ENCODE measurements around the gene AGXT.

The AGXT gene

GRCh38 chr2:240896871-240897692 is 28.5 kb downstream of the AGXT start:
- Histone ChIP-seq H3K9ac (ENCODE audit: low read length) (no peak overlapping the region), H3K4me1 (ENCODE audit: control insufficient read depth, insufficient read depth, low read length) (peaks cover 19% of the 10 kb centered on the region), H3K36me3 (ENCODE audit: control insufficient read depth, insufficient read depth, low read length) (no peaks in the 10 kb centered on the region), H3K9me3 (ENCODE audit: control insufficient read depth, insufficient read depth, low read depth, low read length) (0 out of 2 replicates have a peak, but pooled peaks cover 5% of the 10 kb centered on the region), H3K4me3 (ENCODE audit: low read depth, low read length) (no peak overlapping the region), H3K27me3 (ENCODE audit: control insufficient read depth, insufficient read depth, low read length) (no peaks in the 10 kb centered on the region), H3K27ac (ENCODE audit: low read depth, low read length) (no peak overlapping the region)

GRCh38 chr2:240898108-240898730 is 29.6 kb downstream of the AGXT start:
- Histone ChIP-seq H3K9me3 (ENCODE audit: control insufficient read depth, insufficient read depth, low read depth, low read length) (0 out of 2 replicates have a peak, but pooled peaks cover 5% of the 10 kb centered on the region), H3K9ac (ENCODE audit: low read length) (no peak overlapping the region), H3K36me3 (ENCODE audit: control insufficient read depth, insufficient read depth, low read length) (no peaks in the 10 kb centered on the region), H3K27me3 (ENCODE audit: control insufficient read depth, insufficient read depth, low read length) (no peaks in the 10 kb centered on the region), H3K4me3 (ENCODE audit: low read depth, low read length) (no peak overlapping the region), H3K27ac (ENCODE audit: low read depth, low read length) (no peak overlapping the region), H3K4me1 (ENCODE audit: control insufficient read depth, insufficient read depth, low read length) (peaks cover 18% of the 10 kb centered on the region)

GRCh38 chr2:240898731-240899467 is 30.3 kb downstream of the AGXT start:
- H3K4me3 ChIP-seq (ENCODE audit: low read depth, low read length) = no peak overlapping the region

GRCh38 chr2:240899468-240899865 is 30.8 kb downstream of the AGXT start:
- no peaks in the 10 kb centered on the region for H3K36me3 ChIP-seq (ENCODE audit: control insufficient read depth, insufficient read depth, low read length)
- H3K27ac ChIP-seq (ENCODE audit: low read depth, low read length) = no peak overlapping the region
- H3K4me1 ChIP-seq (ENCODE audit: control insufficient read depth, insufficient read depth, low read length) = peaks cover 7% of the 10 kb centered on the region
- no peak overlapping the region for H3K4me3 ChIP-seq (ENCODE audit: low read depth, low read length)
- H3K27me3 ChIP-seq (ENCODE audit: control insufficient read depth, insufficient read depth, low read length) = no peaks in the 10 kb centered on the region
- 0 out of 2 replicates have a peak, but pooled peaks cover 5% of the 10 kb centered on the region for H3K9me3 ChIP-seq (ENCODE audit: control insufficient read depth, insufficient read depth, low read depth, low read length)
- no peak overlapping the region for H3K9ac ChIP-seq (ENCODE audit: low read length)

More at GRCh38 chr2:240898731-240899467, 30.3 kb downstream of the AGXT start:
- Histone ChIP-seq H3K27me3 (ENCODE audit: control insufficient read depth, insufficient read depth, low read length) (no peaks in the 10 kb centered on the region), H3K4me1 (ENCODE audit: control insufficient read depth, insufficient read depth, low read length) (peaks cover 11% of the 10 kb centered on the region), H3K36me3 (ENCODE audit: control insufficient read depth, insufficient read depth, low read length) (no peaks in the 10 kb centered on the region), H3K9me3 (ENCODE audit: control insufficient read depth, insufficient read depth, low read depth, low read length) (0 out of 2 replicates have a peak, but pooled peaks cover 5% of the 10 kb centered on the region), H3K9ac (ENCODE audit: low read length) (no peak overlapping the region), H3K27ac (ENCODE audit: low read depth, low read length) (no peak overlapping the region)

GRCh38 chr2:240900141-240900860 is 31.7 kb downstream of the AGXT start:
- Histone ChIP-seq H3K4me3 (ENCODE audit: low read depth, low read length) (no peak overlapping the region), H3K4me1 (ENCODE audit: control insufficient read depth, insufficient read depth, low read length) (peaks cover 7% of the 10 kb centered on the region), H3K27me3 (ENCODE audit: control insufficient read depth, insufficient read depth, low read length) (no peaks in the 10 kb centered on the region; the same call in 1 of the 2 replicates), H3K9ac (ENCODE audit: low read length) (no peak overlapping the region), H3K36me3 (ENCODE audit: control insufficient read depth, insufficient read depth, low read length) (no peaks in the 10 kb centered on the region), H3K27ac (ENCODE audit: low read depth, low read length) (no peak overlapping the region), H3K9me3 (ENCODE audit: control insufficient read depth, insufficient read depth, low read depth, low read length) (0 out of 2 replicates have a peak, but pooled peaks cover 5% of the 10 kb centered on the region)

GRCh38 chr2:240901986-240902614 is 33.5 kb downstream of the AGXT start:
- Histone ChIP-seq H3K27ac (ENCODE audit: low read depth, low read length) (no peak overlapping the region), H3K4me3 (ENCODE audit: low read depth, low read length) (no peak overlapping the region), H3K4me1 (ENCODE audit: control insufficient read depth, insufficient read depth, low read length) (peaks cover 3% of the 10 kb centered on the region), H3K9me3 (ENCODE audit: control insufficient read depth, insufficient read depth, low read depth, low read length) (0 out of 2 replicates have a peak, but pooled peaks cover 5% of the 10 kb centered on the region), H3K36me3 (ENCODE audit: control insufficient read depth, insufficient read depth, low read length) (no peaks in the 10 kb centered on the region), H3K27me3 (ENCODE audit: control insufficient read depth, insufficient read depth, low read length) (peaks cover 13% of the 10 kb centered on the region; the same call in 1 of the 2 replicates), H3K9ac (ENCODE audit: low read length) (no peak overlapping the region)

- Histone ChIP-seq H3K27me3 (ENCODE audit: control insufficient read depth, insufficient read depth, low read length) (peaks cover 16% of the 10 kb centered on the region; the same call in 1 of the 2 replicates), H3K36me3 (ENCODE audit: control insufficient read depth, insufficient read depth, low read length) (no peaks in the 10 kb centered on the region), H3K9ac (ENCODE audit: low read length) (peak overlapping the region; percentile 61), H3K4me1 (ENCODE audit: control insufficient read depth, insufficient read depth, low read length) (no peaks in the 10 kb centered on the region), H3K27ac (ENCODE audit: low read depth, low read length) (no peak overlapping the region), H3K4me3 (ENCODE audit: low read depth, low read length) (no peak overlapping the region), H3K9me3 (ENCODE audit: control insufficient read depth, insufficient read depth, low read depth, low read length) (0 out of 2 replicates have a peak, but pooled peaks cover 5% of the 10 kb centered on the region)
These were observed 34.0 kb downstream of the AGXT start for GRCh38 chr2:240902615-240903041.

- H3K9ac ChIP-seq (ENCODE audit: low read length) = peak overlapping the region; percentile 61
- H3K4me1 ChIP-seq (ENCODE audit: control insufficient read depth, insufficient read depth, low read length) = no peaks in the 10 kb centered on the region
- 0 out of 2 replicates have a peak, but pooled peaks cover 5% of the 10 kb centered on the region for H3K9me3 ChIP-seq (ENCODE audit: control insufficient read depth, insufficient read depth, low read depth, low read length)
- peaks cover 16% of the 10 kb centered on the region; the same call in 1 of the 2 replicates for H3K27me3 ChIP-seq (ENCODE audit: control insufficient read depth, insufficient read depth, low read length)
- H3K27ac ChIP-seq (ENCODE audit: low read depth, low read length) = no peak overlapping the region
- no peaks in the 10 kb centered on the region for H3K36me3 ChIP-seq (ENCODE audit: control insufficient read depth, insufficient read depth, low read length)
- H3K4me3 ChIP-seq (ENCODE audit: low read depth, low read length) = no peak overlapping the region
These were observed 34.8 kb downstream of the AGXT start for GRCh38 chr2:240903191-240904060.

- no peak overlapping the region for H3K27ac ChIP-seq (ENCODE audit: low read depth, low read length)
- H3K36me3 ChIP-seq (ENCODE audit: control insufficient read depth, insufficient read depth, low read length) = no peaks in the 10 kb centered on the region
- no peak overlapping the region for H3K4me3 ChIP-seq (ENCODE audit: low read depth, low read length)
- no peak overlapping the region for H3K9ac ChIP-seq (ENCODE audit: low read length)
- H3K9me3 ChIP-seq (ENCODE audit: control insufficient read depth, insufficient read depth, low read depth, low read length) = 0 out of 2 replicates have a peak, but pooled peaks cover 5% of the 10 kb centered on the region
- no peaks in the 10 kb centered on the region for H3K4me1 ChIP-seq (ENCODE audit: control insufficient read depth, insufficient read depth, low read length)
- peaks cover 20% of the 10 kb centered on the region; the same call in 1 of the 2 replicates for H3K27me3 ChIP-seq (ENCODE audit: control insufficient read depth, insufficient read depth, low read length)
These were observed 35.9 kb downstream of the AGXT start for GRCh38 chr2:240904216-240905175.

Measured in HUES6 (cell line).